Activated naive CD8-positive, alpha-beta T cell treated with anti-CD3 and anti-CD28 coated beads, Interleukin-2, amount 10 ng/mL, durations not matched to agents 7 days and 5 days (primary cell): Measurements from ENCODE around the gene CRB2. TPM values are rescaled to one million over a fixed set of nuclear protein-coding genes. Genes with fewer than 3 reads are reported as not detected.
"Not testable (repeated sequence)": the region's sequence is repeated elsewhere in the genome, so short reads cannot be mapped to it uniquely, and the experiment has no call there.

Source experiments
- ATAC-seq: fragments of 150-1000 bp; cut with Tn5 transposase; one replicate; pipeline ENCODE4 v1.10.0; 2021; ENCODE audit warnings: low read depth, moderate library complexity
- POLR2A ChIA-PET: fragments of 350-600 bp; sonication (Branson Sonifier 250); formaldehyde crosslinking; loops from one replicate; lab custom pipeline; 2021; ENCODE audit warnings: antibody characterized with exemption; lab: Charles Lee
- DNase-seq: peaks from one replicate; pipeline ENCODE4 v3.0.0; 2021
- H3K27ac Mint-ChIP-seq: one replicate; pipeline ENCODE4 v1.8.0; 2022; ENCODE audit warnings: mild to moderate bottlenecking, mixed read lengths
- H3K27me3 Mint-ChIP-seq: one replicate; pipeline ENCODE4 v1.8.0; 2022; ENCODE audit warnings: mild to moderate bottlenecking, moderate library complexity, mixed read lengths
- H3K36me3 Mint-ChIP-seq: one replicate; pipeline ENCODE4 v1.8.0; 2021; ENCODE audit warnings: mild to moderate bottlenecking, mixed read lengths
- H3K4me1 Mint-ChIP-seq: one replicate; pipeline ENCODE4 v1.8.0; 2021; ENCODE audit warnings: mixed read lengths
- H3K4me3 Mint-ChIP-seq: one replicate; pipeline ENCODE4 v1.8.0; 2022; ENCODE audit warnings: mild to moderate bottlenecking, moderate library complexity, mixed read lengths
- H3K9me3 Mint-ChIP-seq: one replicate; pipeline ENCODE4 v1.8.0; 2021; ENCODE audit warnings: mixed read lengths
- total RNA-seq, 2 experiments: library from RNA; stranded (reverse); gene quantifications; one replicate each; pipeline ENCODE4 v1.2.3, GENCODE V29; 2021

CRB2 gene
- total RNA-seq, 2 experiments from 2014 or later: not detected

DNA sequence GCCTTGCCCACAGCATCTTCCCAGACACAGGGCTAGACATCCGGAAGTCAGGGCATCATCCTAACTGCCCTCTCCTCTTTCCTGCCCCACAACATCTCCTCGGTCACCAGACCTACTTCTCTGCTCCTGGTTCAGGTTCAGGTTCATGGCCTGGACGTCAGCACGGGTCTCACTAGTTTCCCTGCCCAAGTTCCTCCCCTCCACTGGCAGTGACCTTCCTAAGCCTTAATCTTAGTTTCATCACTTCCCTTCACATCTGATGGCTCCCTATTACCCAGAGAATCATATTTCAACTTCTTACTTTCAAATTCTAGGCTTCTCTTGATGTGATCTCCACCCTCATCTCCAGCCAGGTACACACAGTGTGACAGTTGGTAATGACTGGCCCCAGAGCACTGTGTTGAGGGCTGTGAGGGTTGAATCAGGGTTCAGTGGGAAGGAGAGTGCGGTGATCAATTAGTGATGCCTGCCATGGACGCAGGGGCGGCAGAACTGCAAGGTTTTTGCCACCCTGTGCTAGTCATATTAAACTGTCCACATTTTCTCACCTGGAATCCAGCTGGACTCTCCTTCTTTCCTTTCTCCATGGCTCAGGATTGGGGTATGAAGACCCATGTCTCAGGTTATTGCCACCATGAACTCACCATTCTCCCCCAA is 34.3 kb upstream of the CRB2 start:
- Mint-ChIP-seq H3K4me3 (peak overlapping the region; percentile 66), H3K27me3 (no peaks in the 10 kb centered on the region), H3K27ac (peak overlapping the region; percentile 94), H3K9me3 (no peaks in the 10 kb centered on the region), H3K4me1 (peaks cover 49% of the 10 kb centered on the region), H3K36me3 (no peaks in the 10 kb centered on the region)
- DNase-seq: no peak
- POLR2A ChIA-PET: interaction anchor here (1.5 to 6.9 kb wide), 3 partner anchors 17 to 28 kb away, joined by 4 to 83 read pairs (median 16); no protein-coding TSS in a partner anchor
- ATAC-seq: no peak

- Mint-ChIP-seq H3K27ac (peak overlapping the region; percentile 94), H3K4me1 (peaks cover 50% of the 10 kb centered on the region), H3K36me3 (no peaks in the 10 kb centered on the region), H3K4me3 (peak overlapping the region; percentile 66), H3K9me3 (no peaks in the 10 kb centered on the region), H3K27me3 (no peaks in the 10 kb centered on the region)
- POLR2A ChIA-PET: interaction anchor here (0.8 to 6.9 kb wide), 6 partner anchors 8 to 27 kb away, joined by 3 to 83 read pairs (median 6); no protein-coding TSS in a partner anchor
- DNase-seq (peak; percentile 76), ATAC-seq (peak; percentile 91)
These were observed 33.5 kb upstream of the CRB2 start for GRCh38 chr9:123322273-123323195.

- ATAC-seq (no peak), DNase-seq (no peak)
- H3K36me3 Mint-ChIP-seq: no peaks in the 10 kb centered on the region
- H3K27me3 Mint-ChIP-seq: no peaks in the 10 kb centered on the region
- H3K27ac Mint-ChIP-seq: peak overlapping the region; percentile 94
- H3K9me3 Mint-ChIP-seq: no peaks in the 10 kb centered on the region
- POLR2A ChIA-PET: interaction anchor here (0.8 to 6.9 kb wide), 6 partner anchors 9 to 26 kb away, joined by 3 to 83 read pairs (median 6); no protein-coding TSS in a partner anchor
- peaks cover 47% of the 10 kb centered on the region for H3K4me1 Mint-ChIP-seq
- H3K4me3 Mint-ChIP-seq: peak overlapping the region; percentile 66
These were observed 32.6 kb upstream of the CRB2 start for GRCh38 chr9:123323196-123324013.

- Mint-ChIP-seq H3K27me3 (no peaks in the 10 kb centered on the region), H3K36me3 (no peaks in the 10 kb centered on the region), H3K4me1 (peaks cover 55% of the 10 kb centered on the region), H3K9me3 (no peaks in the 10 kb centered on the region), H3K27ac (peak overlapping the region; percentile 61), H3K4me3 (no peak overlapping the region)
- POLR2A ChIA-PET: interaction anchor here (0.7 to 6.9 kb wide), 2 partner anchors 15 to 379 kb away, joined by 4 to 83 read pairs; no protein-coding TSS in a partner anchor
- DNase-seq (no peak), ATAC-seq (no peak)
These were observed 31.2 kb upstream of the CRB2 start for GRCh38 chr9:123324767-123325183.

DNA sequence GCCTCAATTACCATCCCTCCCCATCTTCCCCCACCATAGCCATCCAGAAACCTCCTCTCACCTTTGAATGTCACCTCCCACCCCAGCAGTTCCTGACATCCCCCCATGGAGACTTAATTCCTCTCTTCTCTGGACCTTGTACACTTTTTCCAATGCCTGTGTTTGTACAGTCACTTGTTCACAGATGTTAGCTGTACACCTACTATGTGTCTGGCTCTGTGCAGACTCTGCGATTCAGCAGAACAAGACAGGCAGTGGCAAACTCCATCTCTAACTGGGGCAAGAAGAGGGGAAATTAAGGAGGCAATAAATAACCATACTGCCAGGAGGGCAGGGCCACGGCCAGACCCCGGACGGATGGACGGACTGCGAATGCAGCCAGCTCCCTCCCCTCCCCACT is 29.8 kb upstream of the CRB2 start:
- no peak overlapping the region for H3K4me3 Mint-ChIP-seq
- no peak for ATAC-seq
- POLR2A ChIA-PET: interaction anchor here (1.0 to 6.9 kb wide), 2 partner anchors 9 to 13 kb away, joined by 4 to 83 read pairs; no protein-coding TSS in a partner anchor
- peaks cover 48% of the 10 kb centered on the region for H3K4me1 Mint-ChIP-seq
- no peak for DNase-seq
- H3K27me3 Mint-ChIP-seq: no peaks in the 10 kb centered on the region
- H3K36me3 Mint-ChIP-seq: no peaks in the 10 kb centered on the region
- peak overlapping the region; percentile 18 for H3K27ac Mint-ChIP-seq
- H3K9me3 Mint-ChIP-seq: no peaks in the 10 kb centered on the region

- ATAC-seq: no peak
- Mint-ChIP-seq H3K9me3 (no peaks in the 10 kb centered on the region), H3K27ac (peak overlapping the region; percentile 71)
These were observed 29.3 kb upstream of the CRB2 start for GRCh38 chr9:123326662-123327093.

DNA sequence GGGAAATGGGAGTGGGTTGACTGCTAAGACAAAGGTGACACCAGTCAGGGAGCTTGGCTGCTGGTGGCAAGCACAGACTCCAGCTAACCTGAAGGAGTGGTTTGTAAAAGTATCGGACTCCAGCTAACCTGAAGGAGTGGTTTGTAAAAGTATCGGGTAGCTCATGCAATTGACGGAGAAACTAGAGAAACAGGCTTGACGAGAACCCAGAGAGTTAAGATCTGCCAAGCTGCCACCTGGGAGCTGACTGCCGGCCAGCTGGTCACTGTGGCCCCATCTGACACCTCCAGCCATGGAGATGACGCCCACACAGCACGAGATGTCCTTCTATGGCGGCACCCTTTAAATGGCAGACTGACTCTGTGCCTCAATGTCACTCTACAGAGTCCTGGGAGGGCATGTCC is 28.3 kb upstream of the CRB2 start:
- Mint-ChIP-seq H3K36me3 (no peaks in the 10 kb centered on the region), H3K27ac (no peak overlapping the region), H3K27me3 (no peaks in the 10 kb centered on the region), H3K4me3 (no peak overlapping the region), H3K9me3 (no peaks in the 10 kb centered on the region), H3K4me1 (peaks cover 34% of the 10 kb centered on the region)
- POLR2A ChIA-PET: interaction anchor here (6.9 kb wide), 1 partner anchor 12 kb away, joined by 83 read pairs; no protein-coding TSS in a partner anchor
- ATAC-seq (no peak), DNase-seq (no peak)

More at GRCh38 chr9:123326662-123327093, 29.3 kb upstream of the CRB2 start:
- H3K4me1 Mint-ChIP-seq: peaks cover 44% of the 10 kb centered on the region
- H3K36me3 Mint-ChIP-seq: no peaks in the 10 kb centered on the region
- H3K4me3 Mint-ChIP-seq: no peak overlapping the region
- no peak for DNase-seq
- no peaks in the 10 kb centered on the region for H3K27me3 Mint-ChIP-seq
- POLR2A ChIA-PET: interaction anchor here (1.0 to 6.9 kb wide), 2 partner anchors 9 to 13 kb away, joined by 4 to 83 read pairs; no protein-coding TSS in a partner anchor

DNA sequence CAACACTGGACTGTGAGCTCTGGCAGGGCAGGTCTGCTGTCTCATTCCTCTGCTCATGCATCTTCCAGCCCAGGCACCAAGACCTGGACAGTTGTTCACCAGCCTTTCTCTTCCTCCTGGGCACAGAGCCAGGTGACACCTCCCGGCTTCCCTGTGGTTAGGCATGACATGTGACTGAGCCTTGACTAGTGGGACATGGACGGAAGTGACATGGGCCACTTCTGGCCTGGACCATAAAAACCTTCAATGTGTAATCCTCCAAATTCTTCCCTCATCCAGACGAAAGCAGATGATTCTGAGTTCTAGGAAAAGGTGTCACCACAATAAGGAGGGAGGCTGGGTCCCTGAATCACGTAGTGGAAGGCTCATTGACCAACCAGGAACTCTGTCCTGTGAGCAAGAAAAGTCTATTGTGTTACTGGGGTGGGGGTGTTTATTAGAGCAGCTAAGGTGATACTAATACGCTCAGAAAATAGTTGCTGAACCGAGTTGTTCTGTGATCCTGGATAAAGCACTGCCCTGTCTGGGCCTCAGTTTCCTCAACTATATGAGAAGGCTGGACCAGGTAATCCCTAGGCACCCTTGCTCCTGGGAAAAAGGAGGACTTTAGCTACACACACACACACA is 26.6 kb upstream of the CRB2 start:
- ATAC-seq: no peak
- Mint-ChIP-seq H3K27ac (peak overlapping the region; percentile 56), H3K4me1 (peaks cover 26% of the 10 kb centered on the region), H3K9me3 (no peaks in the 10 kb centered on the region), H3K4me3 (no peak overlapping the region), H3K36me3 (no peaks in the 10 kb centered on the region), H3K27me3 (no peaks in the 10 kb centered on the region)
- POLR2A ChIA-PET: interaction anchor here (1.7 kb wide), 1 partner anchor 10 kb away, joined by 7 read pairs; no protein-coding TSS in a partner anchor
- no peak for DNase-seq

GRCh38 chr9:123331346-123332060 is 24.5 kb upstream of the CRB2 start:
- Mint-ChIP-seq H3K9me3 (no peaks in the 10 kb centered on the region), H3K4me3 (no peak overlapping the region), H3K27ac (no peak overlapping the region), H3K27me3 (no peaks in the 10 kb centered on the region), H3K36me3 (no peaks in the 10 kb centered on the region), H3K4me1 (peaks cover 13% of the 10 kb centered on the region)
- no peak for ATAC-seq
- no peak for DNase-seq
- POLR2A ChIA-PET: no interaction called here

- ATAC-seq, H3K27me3 Mint-ChIP-seq, H3K36me3 Mint-ChIP-seq, H3K4me3 Mint-ChIP-seq, H3K9me3 Mint-ChIP-seq, H3K27ac Mint-ChIP-seq, DNase-seq: not testable (repeated sequence)
- POLR2A ChIA-PET: interaction anchor here (1.7 kb wide), 1 partner anchor 10 kb away, joined by 6 read pairs; no protein-coding TSS in a partner anchor
- peaks cover 14% of the 10 kb centered on the region for H3K4me1 Mint-ChIP-seq
These were observed 22.8 kb upstream of the CRB2 start for GRCh38 chr9:123333058-123333669.

GRCh38 chr9:123334639-123335038 is 21.4 kb upstream of the CRB2 start:
- H3K9me3 Mint-ChIP-seq: no peaks in the 10 kb centered on the region
- POLR2A ChIA-PET: interaction anchor here (1.7 kb wide), 1 partner anchor 11 kb away, joined by 6 read pairs; no protein-coding TSS in a partner anchor
- no peaks in the 10 kb centered on the region for H3K27me3 Mint-ChIP-seq
- no peak overlapping the region for H3K27ac Mint-ChIP-seq
- DNase-seq (no peak), ATAC-seq (no peak)
- H3K4me1 Mint-ChIP-seq: peaks cover 19% of the 10 kb centered on the region
- H3K36me3 Mint-ChIP-seq: no peaks in the 10 kb centered on the region
- H3K4me3 Mint-ChIP-seq: no peak overlapping the region
